ENCODE results near the gene RPL22. TPM values are rescaled to one million over a fixed set of nuclear protein-coding genes. Genes with fewer than 3 reads are reported as not detected.
A peak's percentile ranks its signal among the peaks of the same experiment; 100 is the strongest.

The RPL22 gene
- total and polyA plus RNA-seq, 11 donors = 63.6 to 353 (median 241) TPM

- Histone ChIP-seq H3K9me3 (no peaks in the 10 kb centered on the region), H3K27ac (no peak overlapping the region), H3K4me1 (no peaks in the 10 kb centered on the region), H3K36me3 (no peaks in the 10 kb centered on the region), H3K4me3 (no peak overlapping the region), H3K27me3 (peaks cover 0 to 35% (median 4%) of the 10 kb centered on the region in 9 donors)
- TF ChIP-seq CTCF (IDR thresholded peaks at IDR 0.05) (peak in 4 of 12 donors; percentile 20 to 33 (median 24)), POLR2A (IDR thresholded peaks at IDR 0.05) (no peak)
- ATAC-seq (peak in 2 of 4 donors; percentile 21 to 45), DNase-seq (peak in 1 of 5 donors; percentile 35)
- WGBS, 4 donors = 37 to 47% (median 43%) methylated on average over 6 to 10 of the region's 10 CpGs
- intact Hi-C loops (cut with DNase I) = loop anchor here in 2 of 10 donors (10.0 kb wide), 2 partner anchors 117 to 127 kb away; partner anchors contain the start of gene KCNAB2 (in 1 of the 2)
These were observed 27.8 kb downstream of the RPL22 start for GRCh38 chr1:6171548-6172124.

- TF ChIP-seq CTCF (IDR thresholded peaks at IDR 0.05) (no peak), POLR2A (IDR thresholded peaks at IDR 0.05) (no peak)
- intact Hi-C loops (cut with DNase I) = loop anchor here in 2 of 10 donors (10.0 kb wide), 2 partner anchors 116 to 126 kb away; partner anchors contain the start of gene KCNAB2 (in 1 of the 2)
- ATAC-seq (peak in 1 of 4 donors; percentile 4), DNase-seq (peak in 1 of 5 donors; percentile 29)
- H3K36me3 ChIP-seq = no peaks in the 10 kb centered on the region
- peaks cover 0 to 28% (median 0%) of the 10 kb centered on the region in 9 donors for H3K27me3 ChIP-seq
- WGBS, 4 donors = 60 to 73% (median 67%) methylated on average over 2 to 19 of the region's 19 CpGs
- H3K4me1 ChIP-seq = no peaks in the 10 kb centered on the region
- no peaks in the 10 kb centered on the region for H3K9me3 ChIP-seq
- H3K27ac ChIP-seq = no peak overlapping the region
- no peak overlapping the region for H3K4me3 ChIP-seq
These were observed 28.6 kb downstream of the RPL22 start for GRCh38 chr1:6170742-6171201.

- H3K27ac ChIP-seq = no peak overlapping the region
- ATAC-seq = no peak
- peak in 1 of 5 donors; percentile 54 for DNase-seq
- no peak overlapping the region for H3K4me3 ChIP-seq
- H3K27me3 ChIP-seq = peaks cover 0 to 28% (median 0%) of the 10 kb centered on the region in 9 donors
- H3K36me3 ChIP-seq = no peaks in the 10 kb centered on the region
- no peaks in the 10 kb centered on the region for H3K9me3 ChIP-seq
- no peak for TF ChIP-seq POLR2A (IDR thresholded peaks at IDR 0.05)
- WGBS, 4 donors = 77 to 86% (median 81%) methylated on average over 2 to 16 of the region's 16 CpGs
- intact Hi-C loops (cut with DNase I) = loop anchor here in 2 of 10 donors (10.0 kb wide), 2 partner anchors 115 to 125 kb away; partner anchors contain the start of gene KCNAB2 (in 1 of the 2)
- H3K4me1 ChIP-seq = no peaks in the 10 kb centered on the region
These were observed 29.2 kb downstream of the RPL22 start for GRCh38 chr1:6170116-6170741.

GRCh38 chr1:6168947-6169586 is 30.3 kb downstream of the RPL22 start:
- TF ChIP-seq POLR2A (IDR thresholded peaks at IDR 0.05) = no peak
- TF ChIP-seq CTCF (IDR thresholded peaks at IDR 0.05) = no peak
- intact Hi-C loops (cut with DNase I) = loop anchor here in 1 of 10 donors (5.0 kb wide), 1 partner anchor 47 kb away; no protein-coding TSS in a partner anchor
- Histone ChIP-seq H3K4me1 (no peaks in the 10 kb centered on the region), H3K27ac (no peak overlapping the region), H3K9me3 (no peaks in the 10 kb centered on the region), H3K4me3 (no peak overlapping the region), H3K36me3 (no peaks in the 10 kb centered on the region), H3K27me3 (peaks cover 0 to 28% (median 0%) of the 10 kb centered on the region in 9 donors)
- 69 to 79% (median 75%) methylated on average over 13 to 18 of the region's 18 CpGs for WGBS, 4 donors
- no peak for DNase-seq
- no peak for ATAC-seq

All from heart left ventricle (tissue), 16 donors.